ENCODE data around the gene RBM44. TPM values are rescaled to one million over a fixed set of nuclear protein-coding genes. Genes with fewer than 3 reads are reported as not detected.

RBM44 gene
- total RNA-seq, 1 donor from 2014 or later, result 0.44 TPM

- no peak for TF ChIP-seq CTCF (IDR thresholded peaks at IDR 0.05; ENCODE audit: unreplicated experiment)
- no peak overlapping the region for H3K4me3 Mint-ChIP-seq (ENCODE audit: unreplicated experiment)
- no peaks in the 10 kb centered on the region for H3K9me3 Mint-ChIP-seq (ENCODE audit: unreplicated experiment)
- DNase-seq (ENCODE audit: low spot score), result no peak
- H3K27me3 Mint-ChIP-seq (ENCODE audit: unreplicated experiment), result peaks cover 3% of the 10 kb centered on the region
- H3K27ac Mint-ChIP-seq (ENCODE audit: unreplicated experiment), result no peak overlapping the region
- H3K4me1 Mint-ChIP-seq (ENCODE audit: unreplicated experiment), result no peaks in the 10 kb centered on the region
- H3K36me3 Mint-ChIP-seq (ENCODE audit: low read depth, unreplicated experiment), result no peaks in the 10 kb centered on the region
These were observed 79.9 kb downstream of the RBM44 start for GRCh38 chr2:237878321-237879057.

- H3K9me3 Mint-ChIP-seq (ENCODE audit: unreplicated experiment), result no peaks in the 10 kb centered on the region
- H3K27me3 Mint-ChIP-seq (ENCODE audit: unreplicated experiment), result peaks cover 4% of the 10 kb centered on the region
- no peak for DNase-seq (ENCODE audit: low spot score)
- no peaks in the 10 kb centered on the region for H3K36me3 Mint-ChIP-seq (ENCODE audit: low read depth, unreplicated experiment)
- TF ChIP-seq CTCF (IDR thresholded peaks at IDR 0.05; ENCODE audit: unreplicated experiment), result no peak
- H3K4me3 Mint-ChIP-seq (ENCODE audit: unreplicated experiment), result no peak overlapping the region
- H3K27ac Mint-ChIP-seq (ENCODE audit: unreplicated experiment), result no peak overlapping the region
- no peaks in the 10 kb centered on the region for H3K4me1 Mint-ChIP-seq (ENCODE audit: unreplicated experiment)
These were observed 80.5 kb downstream of the RBM44 start for GRCh38 chr2:237879058-237879430.

GRCh38 chr2:237879991-237880560, 81.5 kb downstream of the RBM44 start:
- no peak overlapping the region for H3K4me3 Mint-ChIP-seq (ENCODE audit: unreplicated experiment)
- H3K27me3 Mint-ChIP-seq (ENCODE audit: unreplicated experiment), result peaks cover 5% of the 10 kb centered on the region
- no peaks in the 10 kb centered on the region for H3K9me3 Mint-ChIP-seq (ENCODE audit: unreplicated experiment)
- no peak overlapping the region for H3K27ac Mint-ChIP-seq (ENCODE audit: unreplicated experiment)
- H3K4me1 Mint-ChIP-seq (ENCODE audit: unreplicated experiment), result no peaks in the 10 kb centered on the region
- no peaks in the 10 kb centered on the region for H3K36me3 Mint-ChIP-seq (ENCODE audit: low read depth, unreplicated experiment)
- TF ChIP-seq CTCF (IDR thresholded peaks at IDR 0.05; ENCODE audit: unreplicated experiment), result no peak
- DNase-seq (ENCODE audit: low spot score), result no peak

GRCh38 chr2:237882510-237883481, 84.2 kb downstream of the RBM44 start:
- H3K4me1 Mint-ChIP-seq (ENCODE audit: unreplicated experiment), result no peaks in the 10 kb centered on the region
- no peak for DNase-seq (ENCODE audit: low spot score)

More at GRCh38 chr2:237882510-237883481, 84.2 kb downstream of the RBM44 start:
- Mint-ChIP-seq H3K36me3 (ENCODE audit: low read depth, unreplicated experiment) (no peaks in the 10 kb centered on the region), H3K4me3 (ENCODE audit: unreplicated experiment) (no peak overlapping the region), H3K27me3 (ENCODE audit: unreplicated experiment) (peaks cover 8% of the 10 kb centered on the region), H3K9me3 (ENCODE audit: unreplicated experiment) (no peaks in the 10 kb centered on the region), H3K27ac (ENCODE audit: unreplicated experiment) (no peak overlapping the region)
- no peak for TF ChIP-seq CTCF (IDR thresholded peaks at IDR 0.05; ENCODE audit: unreplicated experiment)
